Stimulated activated CD8-positive, alpha-beta memory T cell treated with anti-CD3 and anti-CD28 coated beads, Interleukin-15, amount 100 ng/mL, for 1 hour (primary cell): ENCODE results near the gene TIMP3.

Source experiments
- DNase-seq: peaks from one replicate; pipeline ENCODE4 v3.0.0-alpha.2; 2020; ENCODE audit warnings: low read depth

TIMP3 gene

DNA sequence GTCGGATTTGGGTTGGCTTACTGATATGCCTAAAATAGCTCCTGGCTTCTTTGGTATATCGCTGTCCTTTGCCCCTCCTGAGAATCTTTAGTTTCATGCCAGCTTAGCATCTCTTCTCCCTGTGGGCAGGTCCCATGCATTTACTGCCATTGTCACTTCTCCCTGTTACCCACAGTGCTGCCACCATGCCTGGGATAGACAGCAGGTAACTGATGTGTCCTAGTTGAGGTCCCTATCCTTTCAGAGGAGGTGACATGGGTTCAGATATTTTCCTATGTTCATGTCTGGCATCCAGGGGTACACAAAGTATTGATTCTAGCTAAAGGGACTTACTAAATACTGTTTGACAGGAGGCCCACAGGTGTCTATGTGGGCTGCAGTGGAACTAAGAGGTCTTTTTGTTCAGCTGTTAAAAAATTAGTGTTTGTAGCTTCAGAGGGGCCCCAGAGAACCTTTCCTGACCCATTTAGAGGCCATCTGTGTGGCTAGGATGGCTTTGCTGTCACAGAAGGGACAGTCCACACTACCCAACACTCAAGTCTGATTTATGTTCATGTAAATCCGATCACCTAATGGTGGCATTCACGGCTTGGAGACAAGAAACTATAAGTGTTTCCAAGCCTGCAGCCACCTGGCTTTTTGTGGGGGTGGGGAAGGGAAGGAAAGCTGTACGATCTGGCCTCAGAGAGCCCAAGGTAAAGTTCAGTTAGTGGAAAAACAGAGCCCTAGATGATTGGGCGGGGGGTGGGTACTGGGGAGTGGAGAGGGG, 8.5 kb downstream of the TIMP3 start:
- DNase-seq: no peak

DNA sequence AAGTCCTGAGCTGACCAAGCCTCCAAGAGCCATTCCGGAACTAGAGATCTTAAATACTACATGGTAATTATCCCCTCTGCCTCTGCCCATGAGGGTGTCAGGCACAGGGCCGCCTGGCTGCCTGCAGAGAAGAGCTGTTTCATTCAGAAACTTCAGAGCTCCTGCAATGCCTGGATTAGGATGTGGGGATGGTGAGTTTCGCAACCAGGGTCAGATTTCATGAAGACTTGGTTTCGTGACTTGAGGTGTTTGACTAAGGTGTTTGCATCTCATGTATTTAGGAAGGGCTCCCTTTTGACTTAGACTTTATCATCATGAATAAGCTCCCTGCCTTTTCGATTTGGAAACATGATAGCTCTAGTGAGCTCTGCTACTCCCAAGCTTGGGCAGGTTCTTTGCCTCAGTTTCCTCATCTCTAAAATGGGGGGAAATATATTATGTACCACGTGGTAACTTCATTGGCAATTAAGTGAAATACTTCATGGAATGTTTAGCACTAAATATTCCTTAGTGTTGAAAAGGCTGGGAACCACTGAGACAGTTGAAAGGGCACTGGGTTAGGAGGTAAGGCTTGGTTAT, 9.1 kb downstream of the TIMP3 start:
- no peak for DNase-seq

DNA sequence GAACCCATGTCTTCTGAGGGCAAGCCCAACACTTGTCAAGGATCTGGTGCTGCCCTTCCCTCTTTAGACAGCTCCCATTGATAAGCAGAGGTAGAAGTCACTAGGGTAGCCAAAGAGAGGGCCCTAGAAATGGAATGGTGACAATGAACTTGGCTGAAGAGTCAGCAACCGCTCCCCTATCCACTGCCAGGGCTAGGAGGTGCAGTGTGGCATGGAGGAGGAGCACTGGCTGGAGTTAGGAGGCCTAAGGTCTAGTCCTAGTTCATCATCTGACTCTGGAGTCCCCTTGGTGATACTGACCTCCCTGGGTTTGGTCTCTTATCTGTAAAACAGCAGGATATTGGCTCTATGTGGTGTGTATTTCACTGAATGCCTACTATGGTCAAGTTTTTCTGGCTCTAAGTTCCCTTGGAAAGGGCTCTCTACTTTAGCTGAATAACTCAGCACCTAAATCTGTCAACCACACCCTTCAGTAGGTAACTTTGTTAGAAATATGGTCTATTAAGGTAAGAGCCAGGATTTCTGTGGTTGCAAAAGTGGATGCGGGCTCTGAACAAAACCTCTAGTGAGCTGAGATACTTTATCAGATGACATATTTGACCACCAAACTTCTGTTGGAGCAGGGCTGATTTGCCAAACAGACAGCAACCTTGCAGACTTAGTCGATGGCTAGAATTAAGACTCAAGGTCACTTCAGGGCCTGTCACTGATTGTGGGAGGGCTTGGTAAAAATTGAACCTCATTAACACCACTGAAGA, 10.5 kb downstream of the TIMP3 start:
- DNase-seq: no peak

DNA sequence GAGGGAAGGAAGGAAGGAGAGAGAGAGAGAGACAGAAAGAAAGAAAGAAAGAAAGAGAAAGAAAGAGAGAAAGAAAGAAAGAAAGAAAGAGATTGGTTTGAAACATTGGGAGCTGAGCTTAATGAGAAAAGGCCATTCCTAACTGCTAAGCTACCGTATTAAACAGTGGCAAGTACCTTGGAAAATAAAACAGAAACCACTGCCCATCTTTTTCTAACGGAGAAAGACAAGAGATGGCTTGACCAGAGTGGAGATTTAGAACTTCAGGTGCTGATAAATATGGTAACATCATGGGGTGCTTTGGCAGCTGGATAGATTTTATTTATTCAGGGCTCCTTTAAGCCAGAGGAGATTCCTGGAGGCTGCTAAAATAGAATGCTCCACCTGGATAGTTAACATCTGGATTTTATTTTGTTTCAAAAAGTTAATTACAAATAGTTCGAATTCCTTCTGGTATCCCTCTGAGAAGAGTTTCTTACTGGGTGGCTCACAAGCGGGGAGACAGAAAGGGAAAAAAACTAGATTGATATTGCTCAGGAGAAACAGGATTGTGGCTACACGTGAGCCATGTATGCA, 12.9 kb downstream of the TIMP3 start:
- no peak for DNase-seq

- DNase-seq: no peak
Measured at GRCh38 chr22:32815059-32815458, 13.6 kb downstream of the TIMP3 start.

DNA sequence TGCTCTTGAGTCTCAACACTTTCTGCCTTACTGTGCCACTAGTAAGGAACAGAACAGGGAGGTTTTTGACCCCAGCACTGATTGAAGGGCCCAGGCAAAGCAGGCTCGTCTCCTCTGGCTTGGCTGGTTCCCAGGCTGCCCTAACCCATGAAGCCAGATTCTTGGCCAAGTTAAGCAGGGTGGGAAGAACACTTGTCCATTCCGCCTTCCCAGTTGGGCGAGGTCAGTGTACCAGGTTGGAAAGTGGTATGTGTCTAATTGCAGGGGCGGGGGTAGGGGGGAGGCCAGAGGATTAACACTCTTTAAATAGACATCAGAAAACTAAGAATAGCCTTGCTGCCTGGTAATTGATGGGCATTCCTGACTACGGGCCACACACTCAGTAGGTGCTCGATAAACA, 14.4 kb downstream of the TIMP3 start:
- DNase-seq: no peak

GRCh38 chr22:32817137-32817730, 15.7 kb downstream of the TIMP3 start:
- no peak for DNase-seq

DNA sequence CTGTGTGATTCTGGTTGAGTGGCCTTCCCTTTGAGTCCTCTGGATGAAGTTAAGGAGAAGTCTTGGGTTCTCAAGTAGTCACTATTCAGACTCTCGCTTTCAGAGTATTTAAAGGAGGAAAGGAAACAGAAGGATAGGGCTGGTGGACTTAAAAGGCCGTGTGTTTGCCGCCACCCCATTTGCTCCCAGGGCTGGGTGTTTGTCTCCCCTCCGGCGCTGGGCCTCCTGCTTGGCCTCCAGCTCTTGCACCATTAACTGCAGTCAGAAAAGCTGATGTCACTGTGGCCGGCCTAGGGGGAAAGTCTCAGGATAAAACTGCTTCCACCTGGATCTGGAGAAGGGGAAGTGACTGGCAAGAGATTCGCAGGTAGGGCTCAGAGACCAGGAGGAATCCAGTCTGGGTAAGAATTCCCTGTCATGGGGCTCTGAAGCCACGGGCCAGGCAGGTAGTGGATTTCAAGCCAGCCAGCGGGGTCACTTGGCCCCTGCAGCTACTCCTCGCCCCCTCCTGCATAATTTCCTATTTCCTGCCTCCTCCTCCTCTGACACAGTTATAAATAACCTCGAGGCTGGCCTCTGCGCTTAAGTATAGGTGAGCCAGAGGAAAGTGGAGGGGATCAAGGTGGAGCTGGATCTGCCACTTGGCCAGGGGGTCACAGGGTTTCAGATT, 17.1 kb downstream of the TIMP3 start:
- DNase-seq: no peak

- DNase-seq: no peak
Measured at GRCh38 chr22:32819120-32819519, 17.6 kb downstream of the TIMP3 start.

DNA sequence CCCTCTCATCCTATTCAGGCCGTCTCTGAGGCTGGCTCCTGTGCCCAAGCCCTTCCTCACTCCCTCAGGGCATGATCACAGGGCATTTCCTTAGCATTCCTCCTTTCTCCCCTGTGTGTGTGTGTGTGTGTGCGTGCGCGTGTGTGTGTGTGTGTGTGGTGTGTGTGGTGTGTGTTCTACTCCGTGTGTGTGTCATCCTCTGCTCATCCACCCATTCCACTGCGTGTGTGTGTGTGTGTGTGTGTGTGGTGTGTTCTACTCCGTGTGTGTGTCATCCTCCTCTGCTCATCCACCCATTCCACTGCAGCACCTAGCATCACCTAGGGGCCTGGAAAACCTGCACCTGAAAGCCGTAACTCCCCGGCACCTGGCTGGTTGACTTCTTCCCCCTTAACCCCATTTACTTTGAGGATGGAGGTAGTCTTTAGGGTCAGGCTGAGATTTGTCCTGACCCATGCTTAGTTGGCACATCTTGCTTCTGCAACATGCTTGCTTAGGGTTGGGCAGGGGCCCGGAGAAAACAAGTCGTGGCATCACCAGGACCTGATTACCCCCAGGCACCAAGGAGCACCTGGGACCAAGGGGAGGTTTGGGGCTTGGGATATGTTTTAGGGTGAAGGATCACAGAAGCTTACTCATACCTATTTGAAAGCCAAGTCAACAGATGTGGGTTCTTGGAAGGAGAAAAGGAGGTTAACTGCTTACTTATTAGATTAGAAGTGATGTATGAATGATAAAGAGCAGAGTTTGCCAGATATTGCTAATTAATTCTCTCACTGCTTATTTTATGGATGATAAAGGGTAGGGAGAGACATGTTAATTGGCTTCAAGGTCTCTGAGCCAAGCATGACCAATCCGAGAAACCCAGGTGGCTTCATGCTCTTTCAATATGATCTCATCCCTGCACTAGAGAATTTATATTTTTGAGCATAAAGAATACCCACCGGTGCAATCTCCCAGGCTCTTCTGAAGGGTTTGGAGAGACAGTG, 18.9 kb downstream of the TIMP3 start:
- DNase-seq: no peak

- no peak for DNase-seq
Measured at GRCh38 chr22:32822179-32822877, 20.8 kb downstream of the TIMP3 start.

GRCh38 chr22:32823024-32823730, 21.7 kb downstream of the TIMP3 start:
- no peak for DNase-seq

DNA sequence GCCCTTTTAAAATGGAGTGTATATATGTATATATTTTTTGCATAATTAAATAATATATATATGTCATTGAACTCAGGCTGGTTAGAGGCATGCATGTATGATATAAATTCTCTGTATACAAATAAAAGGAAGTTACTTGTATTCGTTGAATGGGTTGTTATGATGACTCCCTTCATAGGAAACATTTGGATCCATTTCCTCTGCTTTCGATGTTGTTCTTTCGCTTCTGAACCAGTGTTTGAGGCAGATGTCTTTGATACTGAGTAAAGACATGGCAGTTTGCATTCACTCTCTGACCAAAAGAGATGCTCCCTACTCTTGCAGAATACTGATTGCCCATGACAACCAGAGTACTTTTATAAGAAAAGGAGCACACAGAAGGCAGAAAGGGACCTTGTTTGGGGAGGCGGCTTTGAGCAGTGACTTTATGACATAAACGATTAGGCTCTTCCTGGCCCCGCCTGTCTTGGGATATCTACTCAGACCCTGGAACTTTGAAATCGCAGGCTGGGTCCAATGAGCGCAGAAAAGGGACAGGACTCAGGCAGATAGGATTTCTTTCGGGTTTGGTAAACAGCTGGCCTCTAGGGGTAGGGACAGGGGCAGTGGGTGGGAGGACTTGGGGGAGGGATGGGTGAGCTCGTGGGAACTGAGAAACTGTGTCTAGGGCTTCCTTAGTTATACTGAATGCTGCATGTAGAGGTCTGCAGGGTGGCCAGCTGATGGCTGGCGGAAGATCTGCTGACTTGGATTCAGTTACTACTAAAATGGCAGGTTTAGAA, 23.2 kb downstream of the TIMP3 start:
- DNase-seq: no peak

GRCh38 chr22:32826537-32826936, 25.0 kb downstream of the TIMP3 start:
- no peak for DNase-seq

DNA sequence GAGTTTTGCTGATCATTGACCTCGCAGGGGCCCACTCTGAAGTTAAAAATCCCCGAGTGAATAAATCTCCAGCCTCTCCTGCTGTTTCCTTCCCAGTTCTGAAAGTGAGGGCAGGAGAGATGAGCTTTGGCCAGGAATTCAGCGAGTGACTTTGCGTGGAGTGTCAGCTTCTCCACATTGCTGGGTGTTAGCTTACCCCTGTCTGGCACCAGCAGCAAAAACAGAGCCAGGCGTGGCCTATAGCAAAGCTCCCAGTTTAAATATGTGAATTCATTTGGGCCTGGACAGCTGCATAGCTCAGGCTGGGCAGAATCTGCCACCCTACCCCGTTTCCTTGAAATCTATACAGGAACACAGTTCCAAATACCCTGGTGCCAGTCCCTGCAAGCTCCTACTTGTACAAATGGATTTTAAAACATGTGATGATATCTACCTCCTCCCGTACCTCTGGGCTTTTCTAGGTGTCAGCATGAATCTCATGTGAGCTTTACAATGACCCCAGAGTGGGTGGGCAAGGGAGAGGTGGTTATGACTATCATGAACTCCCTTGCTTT, 25.6 kb downstream of the TIMP3 start:
- DNase-seq: no peak

DNA sequence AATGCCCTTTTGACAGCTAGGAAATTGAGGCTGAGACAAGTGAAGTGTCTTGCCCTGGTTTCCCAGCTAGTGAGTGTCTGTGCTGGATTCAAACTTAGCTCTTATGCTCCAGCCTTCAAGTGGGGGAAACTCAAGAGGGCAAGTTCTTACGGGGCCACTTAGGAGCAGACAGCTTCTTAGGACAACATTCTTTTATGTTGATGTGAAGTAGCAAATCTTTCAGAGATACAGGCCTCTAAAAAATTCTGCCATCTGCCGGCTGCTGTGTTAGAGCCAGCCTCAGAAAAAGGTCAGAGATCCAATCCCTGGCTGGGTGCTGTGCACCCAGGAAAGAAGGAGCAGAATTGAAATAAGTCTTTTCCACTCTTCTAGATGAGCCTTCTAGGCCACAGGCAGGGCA, 26.6 kb downstream of the TIMP3 start:
- DNase-seq: no peak

DNA sequence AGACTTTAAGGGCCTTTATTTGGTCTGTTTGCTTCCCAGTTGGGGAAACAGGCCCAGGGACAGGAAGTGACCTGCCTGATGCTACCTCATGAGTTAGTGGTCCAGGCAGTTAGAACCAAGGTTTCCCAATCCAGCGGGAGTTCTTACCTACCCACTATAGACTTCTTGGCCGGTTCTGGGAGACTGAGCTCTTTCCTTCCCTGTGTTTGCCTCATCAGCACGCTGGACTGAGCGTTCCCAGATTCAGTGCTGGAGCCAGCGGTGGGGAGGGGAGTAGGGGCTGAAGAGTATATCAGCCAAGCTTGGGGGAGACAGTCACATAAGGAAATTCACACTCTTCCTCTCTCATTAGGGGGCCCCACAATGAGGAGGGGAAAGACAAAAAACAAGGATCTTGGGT, 27.1 kb downstream of the TIMP3 start:
- DNase-seq: no peak

DNA sequence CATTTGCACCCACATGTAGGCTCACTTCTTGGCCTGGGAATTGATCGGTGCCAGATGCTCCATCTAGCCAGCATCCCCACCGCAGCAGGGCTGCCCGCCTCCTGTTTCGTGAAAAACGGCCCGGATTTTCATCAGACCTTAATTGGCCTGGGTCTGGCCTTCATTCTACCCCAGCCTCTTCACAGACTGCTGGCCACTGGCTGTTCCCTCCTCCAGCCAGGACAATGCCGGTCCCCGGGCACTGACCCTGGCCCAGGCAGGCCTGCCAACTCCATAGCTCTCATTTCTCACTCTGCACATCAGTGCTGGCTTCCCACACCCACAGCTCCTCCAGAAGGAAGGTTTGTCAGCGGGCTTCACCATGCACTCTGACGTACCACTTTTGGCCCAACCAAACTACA, 27.9 kb downstream of the TIMP3 start:
- DNase-seq: no peak
